ENCODE data around the gene SUPT3H. TPM values are rescaled to one million over a fixed set of nuclear protein-coding genes. Genes with fewer than 3 reads are reported as not detected.

The SUPT3H gene
- total RNA-seq, 2 donors from 2014 or later = 2.5 to 4.5 TPM

GRCh38 chr6:44843734-44844133, 534.0 kb downstream of the SUPT3H start:
- Histone ChIP-seq H3K36me3 (no peaks in the 10 kb centered on the region), H3K9me3 (no peaks in the 10 kb centered on the region), H3K27me3 (no peaks in the 10 kb centered on the region), H3K4me1 (no peaks in the 10 kb centered on the region), H3K4me3 (no peak overlapping the region), H3K27ac (no peak overlapping the region)
- DNase-seq (ENCODE audit: low spot score) = no peak
- no peak for TF ChIP-seq CTCF (IDR thresholded peaks at IDR 0.05)

GRCh38 chr6:44842616-44843015, 535.1 kb downstream of the SUPT3H start:
- Histone ChIP-seq H3K9me3 (no peaks in the 10 kb centered on the region), H3K4me3 (no peak overlapping the region), H3K36me3 (no peaks in the 10 kb centered on the region), H3K27me3 (no peaks in the 10 kb centered on the region), H3K4me1 (no peaks in the 10 kb centered on the region), H3K27ac (no peak overlapping the region)
- TF ChIP-seq CTCF (IDR thresholded peaks at IDR 0.05) = no peak
- no peak for DNase-seq (ENCODE audit: low spot score)

- no peak for DNase-seq (ENCODE audit: low spot score)
- Histone ChIP-seq H3K27ac (no peak overlapping the region), H3K4me3 (no peak overlapping the region), H3K36me3 (no peaks in the 10 kb centered on the region), H3K27me3 (no peaks in the 10 kb centered on the region), H3K4me1 (no peaks in the 10 kb centered on the region), H3K9me3 (no peaks in the 10 kb centered on the region)
- no peak for TF ChIP-seq CTCF (IDR thresholded peaks at IDR 0.05)
These were observed 535.9 kb downstream of the SUPT3H start for GRCh38 chr6:44841829-44842228.

GRCh38 chr6:44837741-44838140, 540.0 kb downstream of the SUPT3H start:
- DNase-seq (ENCODE audit: low spot score) = no peak
- no peak for TF ChIP-seq CTCF (IDR thresholded peaks at IDR 0.05)
- no peaks in the 10 kb centered on the region for H3K9me3 ChIP-seq
- H3K4me1 ChIP-seq = no peaks in the 10 kb centered on the region
- no peaks in the 10 kb centered on the region for H3K27me3 ChIP-seq
- H3K4me3 ChIP-seq = no peak overlapping the region
- no peak overlapping the region for H3K27ac ChIP-seq
- no peaks in the 10 kb centered on the region for H3K36me3 ChIP-seq

GRCh38 chr6:44837255-44837654, 540.5 kb downstream of the SUPT3H start:
- Histone ChIP-seq H3K27me3 (no peaks in the 10 kb centered on the region), H3K27ac (no peak overlapping the region), H3K9me3 (no peaks in the 10 kb centered on the region), H3K4me3 (no peak overlapping the region), H3K4me1 (no peaks in the 10 kb centered on the region), H3K36me3 (no peaks in the 10 kb centered on the region)
- no peak for TF ChIP-seq CTCF (IDR thresholded peaks at IDR 0.05)
- no peak for DNase-seq (ENCODE audit: low spot score)

- H3K4me1 ChIP-seq = no peaks in the 10 kb centered on the region
- no peaks in the 10 kb centered on the region for H3K27me3 ChIP-seq
- no peak for TF ChIP-seq CTCF (IDR thresholded peaks at IDR 0.05)
- DNase-seq (ENCODE audit: low spot score) = no peak
- H3K4me3 ChIP-seq = no peak overlapping the region
- H3K9me3 ChIP-seq = no peaks in the 10 kb centered on the region
- no peak overlapping the region for H3K27ac ChIP-seq
- no peaks in the 10 kb centered on the region for H3K36me3 ChIP-seq
These were observed 544.5 kb downstream of the SUPT3H start for GRCh38 chr6:44833248-44833647.

Data from right atrium auricular region (tissue), 2 donors.